Myocyte (in vitro differentiated cells): Measurements from ENCODE around the gene RAC3. TPM values are rescaled to one million over a fixed set of nuclear protein-coding genes. Genes with fewer than 3 reads are reported as not detected.

Experiments
- total RNA-seq: library from RNA; depleted of rRNA; stranded (reverse); fragments of >200 nt; gene quantifications from 2 replicates; pipeline ENCODE4 v1.2.3, GENCODE V29; 2014

RAC3 gene
- total RNA-seq, 1 donor from 2014 or later = 7.3 TPM

Other genes starting within 250 kb of the RAC3 start
- not detected in 2 replicates for gene GCGR, start 227.5 kb upstream of the RAC3 start, total RNA-seq
- 100 and 132 TPM in 2 replicates for gene MCRIP1, start 198.4 kb upstream of the RAC3 start, total RNA-seq
- 12.7 and 29.7 TPM in 2 replicates for gene PPP1R27, start 196.6 kb upstream of the RAC3 start, total RNA-seq
- 1,674 and 2,691 TPM in 2 replicates for gene P4HB, start 171.1 kb upstream of the RAC3 start, total RNA-seq
- 157 and 161 TPM in 2 replicates for gene ARHGDIA, start 160.3 kb upstream of the RAC3 start, total RNA-seq
- gene ALYREF, start 140.1 kb upstream of the RAC3 start, total RNA-seq = 94.5 and 96.3 TPM in 2 replicates
- gene ANAPC11, start 140.0 kb upstream of the RAC3 start, total RNA-seq = 190 and 212 TPM in 2 replicates
- gene NPB, start 129.4 kb upstream of the RAC3 start, total RNA-seq = 1.3 and 6.1 TPM in 2 replicates
- gene PCYT2, start 120.3 kb upstream of the RAC3 start, total RNA-seq = 67.4 and 88.5 TPM in 2 replicates
- gene SIRT7, start 113.5 kb upstream of the RAC3 start, total RNA-seq = 19.2 and 20.3 TPM in 2 replicates
- 48.9 and 61.0 TPM in 2 replicates for gene MAFG, start 103.9 kb upstream of the RAC3 start, total RNA-seq
- gene PYCR1, start 94.4 kb upstream of the RAC3 start, total RNA-seq = 120 and 223 TPM in 2 replicates
- gene MYADML2, start 84.4 kb upstream of the RAC3 start, total RNA-seq = 0.16 and 1.3 TPM in 2 replicates
- gene NOTUM, start 70.5 kb upstream of the RAC3 start, total RNA-seq = 0.53 and 1.2 TPM in 2 replicates
- gene ASPSCR1, start 54.0 kb upstream of the RAC3 start, total RNA-seq = 21.8 and 29.7 TPM in 2 replicates
- 50.0 and 61.8 TPM in 2 replicates for gene CENPX, start 8.8 kb upstream of the RAC3 start, total RNA-seq
- 9.4 and 10.5 TPM in 2 replicates for gene LRRC45, start 8.4 kb upstream of the RAC3 start, total RNA-seq
- 99.4 and 105 TPM in 2 replicates for gene DCXR, start 6.0 kb downstream of the RAC3 start, total RNA-seq
- gene RFNG, start 20.1 kb downstream of the RAC3 start, total RNA-seq = 42.7 and 45.4 TPM in 2 replicates
- 121 and 122 TPM in 2 replicates for gene GPS1, start 20.2 kb downstream of the RAC3 start, total RNA-seq
- 97.1 and 109 TPM in 2 replicates for gene DUS1L, start 34.1 kb downstream of the RAC3 start, total RNA-seq
- gene FASN, start 66.6 kb downstream of the RAC3 start, total RNA-seq = 78.4 and 97.9 TPM in 2 replicates
- 7.9 and 11.3 TPM in 2 replicates for gene CCDC57, start 181.2 kb downstream of the RAC3 start, total RNA-seq
- gene SLC16A3, start 197.4 kb downstream of the RAC3 start, total RNA-seq = 94.9 and 164 TPM in 2 replicates
- gene CSNK1D, start 242.0 kb downstream of the RAC3 start, total RNA-seq = 29.0 and 37.1 TPM in 2 replicates